ES-I3 (cell line): ENCODE results near the gene SMARCAD1.

ENCODE experiments used
- H3K36me3 ChIP-seq: 2 replicates; pipeline ENCODE4 v1.6.1; 2013; ENCODE audit warnings: mild to moderate bottlenecking, low read length, control low read depth, moderate library complexity; ENCODE audit not compliant: insufficient read depth
- H3K4me1 ChIP-seq: 2 replicates; pipeline ENCODE4 v1.6.1; 2013; ENCODE audit warnings: mild to moderate bottlenecking, control low read depth, low read length; ENCODE audit not compliant: insufficient read depth
- H3K9ac ChIP-seq: 2 replicates; pipeline ENCODE4 v1.6.1; 2013; ENCODE audit warnings: low read depth, mild to moderate bottlenecking, low read length, moderate library complexity
- H3K9me3 ChIP-seq: 2 replicates; pipeline ENCODE4 v1.6.1; 2013; ENCODE audit warnings: mild to moderate bottlenecking, low read length, moderate library complexity; ENCODE audit not compliant: control insufficient read depth, insufficient read depth

Gene SMARCAD1

GRCh38 chr4:94207469-94208224 is at the start of gene SMARCAD1:
Gene SMARCAD1 (plus strand): TSS chr4:94207865. CDS start chr4:94208395, 530 bp downstream.
- Histone ChIP-seq H3K36me3 (peaks cover 5% of the 10 kb centered on the region; the same call in 1 of the 2 replicates), H3K9me3 (no peaks in the 10 kb centered on the region), H3K4me1 (peaks cover 18% of the 10 kb centered on the region), H3K9ac (peak within 1 kb of the TSS; percentile 94)

GRCh38 chr4:94158883-94159282 is 48.8 kb upstream of the SMARCAD1 start:
- Histone ChIP-seq H3K4me1 (peaks cover 11% of the 10 kb centered on the region), H3K9me3 (no peaks in the 10 kb centered on the region; the same call in 1 of the 2 replicates), H3K36me3 (no peaks in the 10 kb centered on the region; the same call in 1 of the 2 replicates)

GRCh38 chr4:94159790-94160189 is 47.9 kb upstream of the SMARCAD1 start:
- no peaks in the 10 kb centered on the region; the same call in 1 of the 2 replicates for H3K9me3 ChIP-seq
- H3K9ac ChIP-seq = no peak overlapping the region
- no peaks in the 10 kb centered on the region for H3K36me3 ChIP-seq
- H3K4me1 ChIP-seq = peaks cover 18% of the 10 kb centered on the region

More at GRCh38 chr4:94158883-94159282, 48.8 kb upstream of the SMARCAD1 start:
- H3K9ac ChIP-seq = no peak overlapping the region

- no peaks in the 10 kb centered on the region; the same call in 1 of the 2 replicates for H3K9me3 ChIP-seq
Observed at GRCh38 chr4:94160774-94161173, 46.9 kb upstream of the SMARCAD1 start.

GRCh38 chr4:94165256-94165655 is 42.4 kb upstream of the SMARCAD1 start:
- H3K4me1 ChIP-seq = peaks cover 34% of the 10 kb centered on the region
- H3K36me3 ChIP-seq = no peaks in the 10 kb centered on the region
- H3K9me3 ChIP-seq = no peaks in the 10 kb centered on the region
- no peak overlapping the region for H3K9ac ChIP-seq

More at GRCh38 chr4:94160774-94161173, 46.9 kb upstream of the SMARCAD1 start:
- Histone ChIP-seq H3K9ac (no peak overlapping the region), H3K36me3 (no peaks in the 10 kb centered on the region), H3K4me1 (peaks cover 27% of the 10 kb centered on the region)

GRCh38 chr4:94168321-94168720 is 39.3 kb upstream of the SMARCAD1 start:
- Histone ChIP-seq H3K36me3 (no peaks in the 10 kb centered on the region), H3K4me1 (peaks cover 25% of the 10 kb centered on the region), H3K9me3 (peaks cover 4% of the 10 kb centered on the region), H3K9ac (no peak overlapping the region)

GRCh38 chr4:94169803-94170372 is 37.8 kb upstream of the SMARCAD1 start:
- no peak overlapping the region for H3K9ac ChIP-seq
- no peaks in the 10 kb centered on the region for H3K36me3 ChIP-seq
- H3K9me3 ChIP-seq = peaks cover 4% of the 10 kb centered on the region
- peaks cover 17% of the 10 kb centered on the region for H3K4me1 ChIP-seq

GRCh38 chr4:94171616-94172015 is 36.0 kb upstream of the SMARCAD1 start:
- peaks cover 9% of the 10 kb centered on the region for H3K4me1 ChIP-seq
- H3K36me3 ChIP-seq = no peaks in the 10 kb centered on the region
- H3K9me3 ChIP-seq = peaks cover 4% of the 10 kb centered on the region
- H3K9ac ChIP-seq = no peak overlapping the region

- Histone ChIP-seq H3K4me1 (no peaks in the 10 kb centered on the region), H3K9ac (no peak overlapping the region), H3K9me3 (peaks cover 4% of the 10 kb centered on the region), H3K36me3 (no peaks in the 10 kb centered on the region)
Observed at GRCh38 chr4:94175553-94176261, 32.0 kb upstream of the SMARCAD1 start.

GRCh38 chr4:94177822-94178221 is 29.8 kb upstream of the SMARCAD1 start:
- Histone ChIP-seq H3K9ac (no peak overlapping the region), H3K9me3 (no peaks in the 10 kb centered on the region), H3K4me1 (no peaks in the 10 kb centered on the region), H3K36me3 (no peaks in the 10 kb centered on the region)

GRCh38 chr4:94181815-94182214 is 25.9 kb upstream of the SMARCAD1 start:
- no peaks in the 10 kb centered on the region for H3K36me3 ChIP-seq
- H3K9me3 ChIP-seq = no peaks in the 10 kb centered on the region
- H3K9ac ChIP-seq = no peak overlapping the region
- H3K4me1 ChIP-seq = no peaks in the 10 kb centered on the region

- Histone ChIP-seq H3K9me3 (no peaks in the 10 kb centered on the region; the same call in 1 of the 2 replicates), H3K4me1 (no peaks in the 10 kb centered on the region), H3K36me3 (no peaks in the 10 kb centered on the region), H3K9ac (no peak overlapping the region)
Observed at GRCh38 chr4:94202769-94203168, 4.9 kb upstream of the SMARCAD1 start.

- Histone ChIP-seq H3K4me1 (peaks cover 18% of the 10 kb centered on the region), H3K36me3 (peaks cover 6% of the 10 kb centered on the region), H3K9me3 (no peaks in the 10 kb centered on the region), H3K9ac (peak overlapping the region; percentile 94)
Observed at GRCh38 chr4:94208266-94208665, 601 bp downstream of the SMARCAD1 start.

GRCh38 chr4:94208918-94209317 is 1.3 kb downstream of the SMARCAD1 start:
- Histone ChIP-seq H3K9me3 (no peaks in the 10 kb centered on the region), H3K9ac (peak overlapping the region; percentile 94), H3K4me1 (peaks cover 18% of the 10 kb centered on the region), H3K36me3 (peaks cover 11% of the 10 kb centered on the region)
